PC-3 (cell line): ENCODE measurements around the gene NDE1. TPM values are rescaled to one million over a fixed set of nuclear protein-coding genes. Genes with fewer than 3 reads are reported as not detected.

Experiments
- ATAC-seq: fragments of 200-7000 bp; cut with Tn5 transposase; 2 replicates; pipeline ENCODE4 v1.9.1; 2020; ENCODE audit warnings: mild to moderate bottlenecking, moderate library complexity
- BruUV-seq: library from RNA; stranded (reverse); fragments of 400-500 nt; replicated peaks from 2 replicates; lab custom pipeline; 2021; lab: Mats Ljungman, UMichigan
- CTCF ChIA-PET: fragments of 300-600 bp; sonication (Branson Sonifier 250); formaldehyde crosslinking; loops from one replicate; lab custom pipeline; 2022; ENCODE audit warnings: antibody characterized with exemption; lab: Charles Lee
- POLR2A ChIA-PET: fragments of 300-600 bp; sonication (Branson Sonifier 250); formaldehyde crosslinking; loops from one replicate; lab custom pipeline; 2022; ENCODE audit warnings: antibody characterized with exemption; ENCODE audit not compliant: unreplicated experiment; lab: Charles Lee
- DNase-seq: peaks from one replicate; pipeline ENCODE4 v3.0.0-alpha.2; 2015
- H2AFZ ChIP-seq: fragments of 300-600 bp; sonication (generic); 2 replicates; pipeline ENCODE4 v1.6.0; 2016; ENCODE audit warnings: antibody characterized with exemption, low read length
- H3F3A ChIP-seq: fragments of 300-600 bp; sonication (generic); one replicate; pipeline ENCODE4 v1.6.0; 2017; ENCODE audit warnings: antibody characterized with exemption, low read length, control low read depth, mild to moderate bottlenecking; ENCODE audit not compliant: unreplicated experiment
- H3K27ac ChIP-seq: fragments of 300-600 bp; sonication (generic); 2 replicates; pipeline ENCODE4 v1.5.1; 2016; ENCODE audit warnings: mild to moderate bottlenecking, low read length
- H3K27me3 ChIP-seq: fragments of 300-600 bp; sonication (generic); 2 replicates; pipeline ENCODE4 v1.6.1; 2016; ENCODE audit warnings: low read length, mixed read lengths
- H3K36me3 ChIP-seq: fragments of 300-600 bp; sonication (generic); 2 replicates; pipeline ENCODE4 v1.6.1; 2016; ENCODE audit warnings: low read depth, mixed run types, low read length, mixed read lengths
- H3K4me1 ChIP-seq: fragments of 300-600 bp; sonication (generic); 2 replicates; pipeline ENCODE4 v1.5.1; 2016; ENCODE audit warnings: low read length; ENCODE audit not compliant: insufficient read depth
- H3K4me2 ChIP-seq: fragments of 300-600 bp; sonication (generic); 2 replicates; pipeline ENCODE4 v1.6.0; 2016; ENCODE audit warnings: low read length
- H3K4me3 ChIP-seq: fragments of 300-600 bp; sonication (generic); 2 replicates; pipeline ENCODE4 v1.5.1; 2016; ENCODE audit warnings: mild to moderate bottlenecking, low read length, mixed read lengths
- H3K79me2 ChIP-seq: fragments of 300-600 bp; sonication (generic); 2 replicates; pipeline ENCODE4 v1.6.1; 2017; ENCODE audit warnings: low read length, mixed read lengths
- H3K9ac ChIP-seq: fragments of 300-600 bp; sonication (generic); 2 replicates; pipeline ENCODE4 v1.6.0; 2016; ENCODE audit warnings: mild to moderate bottlenecking, low read length
- H3K9me2 ChIP-seq: fragments of 300-600 bp; sonication (generic); replicated peaks from 2 replicates; pipeline ENCODE4 v1.6.1; 2016; ENCODE audit warnings: mixed run types, low read length, mixed read lengths
- H3K9me3 ChIP-seq: fragments of 300-600 bp; sonication (generic); 2 replicates; pipeline ENCODE4 v1.6.1; 2016; ENCODE audit warnings: low read length, mixed read lengths
- H4K20me1 ChIP-seq: fragments of 300-600 bp; sonication (generic); 2 replicates; pipeline ENCODE4 v1.6.1; 2016; ENCODE audit warnings: low read length, mixed read lengths
- EZH2 ChIP-seq: fragments of 300-600 bp; sonication (generic); IDR thresholded peaks from one replicate; pipeline ENCODE4 v1.6.1; 2017; ENCODE audit warnings: antibody characterized with exemption, mild to moderate bottlenecking, low read length; ENCODE audit not compliant: unreplicated experiment
- EZH2phosphoT487 ChIP-seq: fragments of 300-600 bp; sonication (generic); IDR thresholded peaks from 2 replicates; pipeline ENCODE4 v1.6.1; 2018; ENCODE audit warnings: mild to moderate bottlenecking, antibody characterized with exemption, low read length, borderline replicate concordance
- intact Hi-C: fragments of 100-400 bp; cut with micrococcal nuclease; formaldehyde crosslinking; loops from 2 replicates; pipeline ENCODE4 v1.9.0; 2023
- total RNA-seq: library from RNA; depleted of rRNA; stranded (reverse); fragments of >200 nt; gene quantifications from 2 replicates; pipeline ENCODE4 v1.2.3, GENCODE V29; 2014
- TF ChIP-seq, protein P1 (sequence below): fragments of 300-600 bp; sonication (generic); conservative IDR thresholded peaks from 2 replicates; pipeline ENCODE4 v1.5.1; 2017; ENCODE audit warnings: antibody characterized with exemption, low read depth, mild to moderate bottlenecking, low read length

NDE1 gene
- total RNA-seq, 1 experiment from 2014 or later, result 24.9 TPM

DNA sequence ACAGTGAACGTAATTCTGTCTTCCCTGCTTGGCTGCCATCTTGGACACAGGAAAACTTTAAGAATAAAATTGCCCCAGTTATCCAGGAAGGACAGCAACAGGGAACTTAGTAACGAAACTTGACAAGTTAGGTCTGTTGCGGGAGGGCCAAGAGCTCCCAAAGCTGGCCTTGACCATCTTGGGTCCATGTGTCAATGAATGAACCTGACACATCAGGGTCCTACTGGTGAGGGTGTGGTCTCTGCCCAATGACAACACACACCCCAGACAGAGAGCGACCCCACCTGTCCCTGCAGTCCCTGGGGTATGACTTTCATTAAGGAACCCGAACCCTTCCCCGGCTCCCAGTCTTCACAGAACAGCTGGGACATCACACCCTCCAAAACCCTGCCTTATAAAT, 96.3 kb downstream of the NDE1 start:
- intact Hi-C loops, result no loop called here
- Histone ChIP-seq H3K36me3 (no peaks in the 10 kb centered on the region), H3K4me2 (no peak overlapping the region), H3F3A (no peaks in the 10 kb centered on the region), H3K9me2 (no peaks in the 10 kb centered on the region), H3K4me1 (no peaks in the 10 kb centered on the region), H3K27ac (no peak overlapping the region), H3K9me3 (no peaks in the 10 kb centered on the region), H3K27me3 (no peaks in the 10 kb centered on the region), H3K4me3 (no peak overlapping the region), H4K20me1 (no peaks in the 10 kb centered on the region), H3K9ac (no peak overlapping the region), H2AFZ (no peak overlapping the region), H3K79me2 (no peaks in the 10 kb centered on the region)
- no TSS peak for BruUV-seq
- no peak for ATAC-seq
- no peak for DNase-seq
- TF ChIP-seq, protein P1, sequence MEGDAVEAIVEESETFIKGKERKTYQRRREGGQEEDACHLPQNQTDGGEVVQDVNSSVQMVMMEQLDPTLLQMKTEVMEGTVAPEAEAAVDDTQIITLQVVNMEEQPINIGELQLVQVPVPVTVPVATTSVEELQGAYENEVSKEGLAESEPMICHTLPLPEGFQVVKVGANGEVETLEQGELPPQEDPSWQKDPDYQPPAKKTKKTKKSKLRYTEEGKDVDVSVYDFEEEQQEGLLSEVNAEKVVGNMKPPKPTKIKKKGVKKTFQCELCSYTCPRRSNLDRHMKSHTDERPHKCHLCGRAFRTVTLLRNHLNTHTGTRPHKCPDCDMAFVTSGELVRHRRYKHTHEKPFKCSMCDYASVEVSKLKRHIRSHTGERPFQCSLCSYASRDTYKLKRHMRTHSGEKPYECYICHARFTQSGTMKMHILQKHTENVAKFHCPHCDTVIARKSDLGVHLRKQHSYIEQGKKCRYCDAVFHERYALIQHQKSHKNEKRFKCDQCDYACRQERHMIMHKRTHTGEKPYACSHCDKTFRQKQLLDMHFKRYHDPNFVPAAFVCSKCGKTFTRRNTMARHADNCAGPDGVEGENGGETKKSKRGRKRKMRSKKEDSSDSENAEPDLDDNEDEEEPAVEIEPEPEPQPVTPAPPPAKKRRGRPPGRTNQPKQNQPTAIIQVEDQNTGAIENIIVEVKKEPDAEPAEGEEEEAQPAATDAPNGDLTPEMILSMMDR, result no peak
- TF ChIP-seq EZH2phosphoT487, result no peak
- no peak for TF ChIP-seq EZH2
- ChIA-PET CTCF (no interaction called here), POLR2A (no interaction called here)

DNA sequence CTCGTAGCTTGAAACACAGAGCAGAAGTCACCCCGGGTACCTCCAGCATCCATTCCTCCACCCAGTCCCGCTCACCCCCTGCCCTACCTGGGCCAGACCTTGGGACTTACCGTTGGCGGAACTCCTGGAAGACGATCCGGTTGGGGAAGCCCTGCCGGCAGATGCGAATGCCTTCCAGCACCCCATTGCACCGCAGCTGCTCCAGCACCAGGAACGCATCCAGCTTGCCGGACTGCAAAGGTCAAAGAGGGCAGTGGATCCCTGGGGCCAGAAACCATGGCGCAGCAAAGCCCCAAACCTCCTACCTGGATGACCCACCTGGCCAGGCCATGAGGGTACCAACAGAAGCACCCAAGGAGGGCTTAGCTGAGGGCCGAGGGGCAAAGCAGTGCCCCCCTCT, 97.9 kb downstream of the NDE1 start:
- H3K9ac ChIP-seq, result no peak overlapping the region
- ChIA-PET CTCF (no interaction called here), POLR2A (no interaction called here)
- no peaks in the 10 kb centered on the region for H3F3A ChIP-seq
- no peaks in the 10 kb centered on the region for H4K20me1 ChIP-seq
- ATAC-seq (no peak), DNase-seq (no peak)
- H3K4me3 ChIP-seq, result no peak overlapping the region
- no peak overlapping the region for H2AFZ ChIP-seq
- intact Hi-C loops, result no loop called here
- TF ChIP-seq, protein P1, result no peak
- no peak for TF ChIP-seq EZH2
- no peak for TF ChIP-seq EZH2phosphoT487
- no peaks in the 10 kb centered on the region for H3K79me2 ChIP-seq
- H3K27me3 ChIP-seq, result no peaks in the 10 kb centered on the region
- no peaks in the 10 kb centered on the region for H3K4me1 ChIP-seq
- no peaks in the 10 kb centered on the region for H3K36me3 ChIP-seq
- no peak overlapping the region for H3K27ac ChIP-seq
- H3K4me2 ChIP-seq, result no peak overlapping the region
- BruUV-seq, result no TSS peak
- H3K9me2 ChIP-seq, result no peaks in the 10 kb centered on the region
- H3K9me3 ChIP-seq, result no peaks in the 10 kb centered on the region

DNA sequence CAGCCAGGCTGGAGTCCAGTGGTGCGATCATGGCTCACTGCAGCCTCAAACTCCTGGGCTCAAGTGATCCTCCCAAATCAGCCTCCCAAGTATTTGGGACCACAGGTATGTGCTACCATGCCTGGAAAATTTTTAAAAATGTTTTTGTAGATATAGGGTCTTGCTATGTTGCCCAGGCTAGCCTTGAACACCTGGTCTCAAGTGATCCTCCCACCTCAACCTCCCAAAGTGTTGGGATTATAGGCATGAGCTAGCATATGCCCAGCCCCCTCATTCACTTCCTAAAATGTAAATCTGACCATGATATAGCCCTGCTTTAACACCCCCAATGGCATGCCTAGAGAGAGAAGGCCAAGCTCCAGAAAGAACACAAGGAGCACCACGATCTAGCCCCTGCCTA, 98.6 kb downstream of the NDE1 start:
- H3K36me3 ChIP-seq, result no peaks in the 10 kb centered on the region
- H3K9ac ChIP-seq, result no peak overlapping the region
- H3K9me3 ChIP-seq, result no peaks in the 10 kb centered on the region
- intact Hi-C loops, result no loop called here
- H3K4me1 ChIP-seq, result no peaks in the 10 kb centered on the region
- ATAC-seq, result no peak
- no peak overlapping the region for H2AFZ ChIP-seq
- H4K20me1 ChIP-seq, result no peaks in the 10 kb centered on the region
- ChIA-PET POLR2A (no interaction called here), CTCF (no interaction called here)
- no peak for DNase-seq
- no TSS peak for BruUV-seq
- no peaks in the 10 kb centered on the region for H3F3A ChIP-seq
- H3K27ac ChIP-seq, result no peak overlapping the region
- no peak overlapping the region for H3K4me2 ChIP-seq
- H3K9me2 ChIP-seq, result no peaks in the 10 kb centered on the region
- H3K79me2 ChIP-seq, result no peaks in the 10 kb centered on the region
- TF ChIP-seq, protein P1, result no peak
- TF ChIP-seq EZH2, result no peak
- no peak for TF ChIP-seq EZH2phosphoT487
- H3K27me3 ChIP-seq, result no peaks in the 10 kb centered on the region
- H3K4me3 ChIP-seq, result no peak overlapping the region
